Measurements from ENCODE around the gene LRAT.
A peak's percentile ranks its signal among the peaks of the same experiment; 100 is the strongest.

LRAT gene

GRCh38 chr4:154778264-154778663 lies 34.5 kb downstream of the LRAT start:
- DNase-seq: no peak

GRCh38 chr4:154779362-154779947 lies 35.7 kb downstream of the LRAT start:
- DNase-seq: no peak

GRCh38 chr4:154781126-154781982 lies 37.6 kb downstream of the LRAT start, which contains the start of gene RBM46:
TSS of gene RBM46 (plus strand) at chr4:154781272. CDS start at chr4:154796753, 15,481 bp downstream.
- DNase-seq: peak; percentile 47

GRCh38 chr4:154781983-154782293 lies 38.1 kb downstream of the LRAT start:
- DNase-seq: no peak
